ENCODE data around the gene PLA2G4B.

PLA2G4B gene

GRCh38 chr15:41879321-41879845 lies 40.7 kb downstream of the PLA2G4B start:
- Histone ChIP-seq H3K4me3 (ENCODE audit: low read length) (no peak overlapping the region), H3K4me1 (ENCODE audit: control insufficient read depth, insufficient read depth, low read length) (peaks cover 8% of the 10 kb centered on the region), H3K9ac (ENCODE audit: low read depth, low read length) (no peak overlapping the region), H3K4me2 (ENCODE audit: low read length) (no peak overlapping the region), H3K9me3 (replicated peaks; ENCODE audit: low read length) (no peaks in the 10 kb centered on the region), H3K36me3 (ENCODE audit: insufficient read depth, low read length) (no peaks in the 10 kb centered on the region), H3K27me3 (ENCODE audit: control insufficient read depth, insufficient read depth, low read length) (peaks cover 17% of the 10 kb centered on the region)

- no peaks in the 10 kb centered on the region for H3K36me3 ChIP-seq (ENCODE audit: insufficient read depth, low read length)
- H3K4me2 ChIP-seq (ENCODE audit: low read length): no peak overlapping the region
- H3K4me3 ChIP-seq (ENCODE audit: low read length): no peak overlapping the region
- no peak overlapping the region for H3K9ac ChIP-seq (ENCODE audit: low read depth, low read length)
- peaks cover 8% of the 10 kb centered on the region for H3K4me1 ChIP-seq (ENCODE audit: control insufficient read depth, insufficient read depth, low read length)
- peaks cover 17% of the 10 kb centered on the region for H3K27me3 ChIP-seq (ENCODE audit: control insufficient read depth, insufficient read depth, low read length)
- H3K9me3 ChIP-seq (replicated peaks; ENCODE audit: low read length): no peaks in the 10 kb centered on the region
Measured at GRCh38 chr15:41880156-41880877, 41.7 kb downstream of the PLA2G4B start.

GRCh38 chr15:41881086-41881485 lies 42.4 kb downstream of the PLA2G4B start:
- Histone ChIP-seq H3K4me1 (ENCODE audit: control insufficient read depth, insufficient read depth, low read length) (peaks cover 8% of the 10 kb centered on the region), H3K27me3 (ENCODE audit: control insufficient read depth, insufficient read depth, low read length) (peaks cover 17% of the 10 kb centered on the region), H3K36me3 (ENCODE audit: insufficient read depth, low read length) (no peaks in the 10 kb centered on the region), H3K9me3 (replicated peaks; ENCODE audit: low read length) (no peaks in the 10 kb centered on the region), H3K9ac (ENCODE audit: low read depth, low read length) (no peak overlapping the region), H3K4me3 (ENCODE audit: low read length) (no peak overlapping the region), H3K4me2 (ENCODE audit: low read length) (no peak overlapping the region)

GRCh38 chr15:41881550-41881919 lies 42.9 kb downstream of the PLA2G4B start:
- peaks cover 8% of the 10 kb centered on the region for H3K4me1 ChIP-seq (ENCODE audit: control insufficient read depth, insufficient read depth, low read length)
- H3K9ac ChIP-seq (ENCODE audit: low read depth, low read length): no peak overlapping the region
- no peak overlapping the region for H3K4me3 ChIP-seq (ENCODE audit: low read length)
- no peaks in the 10 kb centered on the region for H3K36me3 ChIP-seq (ENCODE audit: insufficient read depth, low read length)
- no peaks in the 10 kb centered on the region for H3K9me3 ChIP-seq (replicated peaks; ENCODE audit: low read length)
- peak overlapping the region; percentile 48 for H3K4me2 ChIP-seq (ENCODE audit: low read length)
- peaks cover 17% of the 10 kb centered on the region for H3K27me3 ChIP-seq (ENCODE audit: control insufficient read depth, insufficient read depth, low read length)

GRCh38 chr15:41881920-41882688 lies 43.5 kb downstream of the PLA2G4B start:
- Histone ChIP-seq H3K4me1 (ENCODE audit: control insufficient read depth, insufficient read depth, low read length) (peaks cover 8% of the 10 kb centered on the region), H3K9ac (ENCODE audit: low read depth, low read length) (no peak overlapping the region), H3K27me3 (ENCODE audit: control insufficient read depth, insufficient read depth, low read length) (peaks cover 17% of the 10 kb centered on the region), H3K4me2 (ENCODE audit: low read length) (peak overlapping the region; percentile 48), H3K4me3 (ENCODE audit: low read length) (no peak overlapping the region), H3K36me3 (ENCODE audit: insufficient read depth, low read length) (no peaks in the 10 kb centered on the region), H3K9me3 (replicated peaks; ENCODE audit: low read length) (no peaks in the 10 kb centered on the region)

GRCh38 chr15:41882689-41883483 lies 44.2 kb downstream of the PLA2G4B start:
- H3K4me3 ChIP-seq (ENCODE audit: low read length): no peak overlapping the region
- H3K4me2 ChIP-seq (ENCODE audit: low read length): no peak overlapping the region
- H3K9me3 ChIP-seq (replicated peaks; ENCODE audit: low read length): no peaks in the 10 kb centered on the region
- peaks cover 17% of the 10 kb centered on the region for H3K27me3 ChIP-seq (ENCODE audit: control insufficient read depth, insufficient read depth, low read length)
- H3K36me3 ChIP-seq (ENCODE audit: insufficient read depth, low read length): no peaks in the 10 kb centered on the region
- H3K4me1 ChIP-seq (ENCODE audit: control insufficient read depth, insufficient read depth, low read length): peaks cover 8% of the 10 kb centered on the region
- no peak overlapping the region for H3K9ac ChIP-seq (ENCODE audit: low read depth, low read length)

- Histone ChIP-seq H3K4me3 (ENCODE audit: low read length) (no peak overlapping the region), H3K9ac (ENCODE audit: low read depth, low read length) (no peak overlapping the region), H3K36me3 (ENCODE audit: insufficient read depth, low read length) (no peaks in the 10 kb centered on the region), H3K9me3 (replicated peaks; ENCODE audit: low read length) (no peaks in the 10 kb centered on the region), H3K4me1 (ENCODE audit: control insufficient read depth, insufficient read depth, low read length) (peaks cover 8% of the 10 kb centered on the region), H3K4me2 (ENCODE audit: low read length) (no peak overlapping the region), H3K27me3 (ENCODE audit: control insufficient read depth, insufficient read depth, low read length) (peaks cover 17% of the 10 kb centered on the region)
Measured at GRCh38 chr15:41883484-41883825, 44.8 kb downstream of the PLA2G4B start.

GRCh38 chr15:41884458-41884857 lies 45.8 kb downstream of the PLA2G4B start:
- peaks cover 17% of the 10 kb centered on the region for H3K27me3 ChIP-seq (ENCODE audit: control insufficient read depth, insufficient read depth, low read length)

GRCh38 chr15:41885321-41885720 lies 46.7 kb downstream of the PLA2G4B start:
- Histone ChIP-seq H3K4me2 (ENCODE audit: low read length) (no peak overlapping the region), H3K4me1 (ENCODE audit: control insufficient read depth, insufficient read depth, low read length) (peaks cover 8% of the 10 kb centered on the region), H3K9me3 (replicated peaks; ENCODE audit: low read length) (no peaks in the 10 kb centered on the region), H3K36me3 (ENCODE audit: insufficient read depth, low read length) (no peaks in the 10 kb centered on the region), H3K27me3 (ENCODE audit: control insufficient read depth, insufficient read depth, low read length) (peaks cover 14% of the 10 kb centered on the region), H3K9ac (ENCODE audit: low read depth, low read length) (no peak overlapping the region), H3K4me3 (ENCODE audit: low read length) (no peak overlapping the region)

More at GRCh38 chr15:41884458-41884857, 45.8 kb downstream of the PLA2G4B start:
- Histone ChIP-seq H3K4me2 (ENCODE audit: low read length) (no peak overlapping the region), H3K9me3 (replicated peaks; ENCODE audit: low read length) (no peaks in the 10 kb centered on the region), H3K9ac (ENCODE audit: low read depth, low read length) (no peak overlapping the region), H3K4me1 (ENCODE audit: control insufficient read depth, insufficient read depth, low read length) (peaks cover 8% of the 10 kb centered on the region), H3K36me3 (ENCODE audit: insufficient read depth, low read length) (no peaks in the 10 kb centered on the region), H3K4me3 (ENCODE audit: low read length) (no peak overlapping the region)

GRCh38 chr15:41885841-41886240 lies 47.2 kb downstream of the PLA2G4B start:
- peaks cover 12% of the 10 kb centered on the region for H3K27me3 ChIP-seq (ENCODE audit: control insufficient read depth, insufficient read depth, low read length)
- H3K36me3 ChIP-seq (ENCODE audit: insufficient read depth, low read length): no peaks in the 10 kb centered on the region
- no peak overlapping the region for H3K4me2 ChIP-seq (ENCODE audit: low read length)
- H3K4me3 ChIP-seq (ENCODE audit: low read length): no peak overlapping the region
- H3K9ac ChIP-seq (ENCODE audit: low read depth, low read length): no peak overlapping the region
- H3K4me1 ChIP-seq (ENCODE audit: control insufficient read depth, insufficient read depth, low read length): peaks cover 8% of the 10 kb centered on the region
- H3K9me3 ChIP-seq (replicated peaks; ENCODE audit: low read length): no peaks in the 10 kb centered on the region

- Histone ChIP-seq H3K4me2 (ENCODE audit: low read length) (no peak overlapping the region), H3K9ac (ENCODE audit: low read depth, low read length) (no peak overlapping the region), H3K4me1 (ENCODE audit: control insufficient read depth, insufficient read depth, low read length) (peaks cover 2% of the 10 kb centered on the region), H3K9me3 (replicated peaks; ENCODE audit: low read length) (no peaks in the 10 kb centered on the region), H3K27me3 (ENCODE audit: control insufficient read depth, insufficient read depth, low read length) (peaks cover 3% of the 10 kb centered on the region), H3K36me3 (ENCODE audit: insufficient read depth, low read length) (no peaks in the 10 kb centered on the region), H3K4me3 (ENCODE audit: low read length) (no peak overlapping the region)
Measured at GRCh38 chr15:41886741-41887140, 48.1 kb downstream of the PLA2G4B start.
